Inflammatory macrophage treated with lipopolysaccharide for 1 hour (primary cell): ENCODE results near the gene TARS1.
"Not testable (repeated sequence)": the region's sequence is repeated elsewhere in the genome, so short reads cannot be mapped to it uniquely, and the experiment has no call there.

Experiments
- DNase-seq, 2 donors: peaks; one replicate each; pipeline ENCODE4 v3.0.0-alpha.2; 2020 to 2022

Gene TARS1

DNA sequence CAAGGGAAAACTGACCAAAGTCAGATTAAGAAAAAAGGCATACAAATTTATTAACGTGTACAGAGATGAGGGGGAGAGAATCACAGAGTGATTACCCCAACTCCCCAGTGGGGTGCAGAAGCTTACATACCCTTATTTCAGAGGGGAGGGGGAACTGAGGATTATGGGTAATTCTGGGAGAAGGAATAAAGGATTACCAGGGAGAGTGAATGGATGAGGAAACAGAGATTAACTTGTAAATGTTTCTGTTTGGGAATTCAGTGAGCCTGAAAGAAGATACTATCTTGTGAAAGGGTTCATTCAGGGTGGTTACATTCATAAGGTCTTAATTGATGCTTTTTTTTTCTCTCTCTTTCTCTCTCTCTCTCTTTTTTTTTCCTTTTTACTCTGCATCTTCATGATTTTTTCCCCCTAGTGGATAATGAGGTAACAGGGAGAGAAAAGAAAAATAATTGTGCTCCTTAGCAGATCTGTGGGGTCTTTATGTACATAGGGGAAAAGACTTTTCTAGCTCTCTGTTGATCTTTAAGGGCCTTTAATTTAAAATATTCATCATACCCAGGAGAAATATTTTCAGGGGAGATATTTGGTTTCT, 49.4 kb downstream of the TARS1 start:
- no peak for DNase-seq

DNA sequence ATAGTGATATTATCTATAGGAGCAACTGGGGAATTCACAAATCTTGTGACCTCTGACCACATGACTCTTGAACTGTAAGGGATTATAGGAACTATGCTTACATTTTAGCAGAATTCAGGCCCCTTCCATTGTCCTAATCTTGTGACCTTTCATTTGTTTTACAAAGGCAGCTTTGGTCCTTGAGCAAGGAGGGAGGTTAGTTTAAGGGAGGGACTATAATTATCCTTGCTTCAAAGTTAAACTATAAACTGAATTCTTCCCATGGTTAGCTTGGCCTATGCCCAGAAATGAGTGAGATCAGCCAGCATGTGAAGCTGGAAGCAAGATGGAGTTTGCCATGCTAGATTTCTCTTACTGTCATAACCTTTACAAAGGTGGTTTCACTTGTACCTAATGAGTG, 51.2 kb downstream of the TARS1 start:
- DNase-seq: no peak

DNA sequence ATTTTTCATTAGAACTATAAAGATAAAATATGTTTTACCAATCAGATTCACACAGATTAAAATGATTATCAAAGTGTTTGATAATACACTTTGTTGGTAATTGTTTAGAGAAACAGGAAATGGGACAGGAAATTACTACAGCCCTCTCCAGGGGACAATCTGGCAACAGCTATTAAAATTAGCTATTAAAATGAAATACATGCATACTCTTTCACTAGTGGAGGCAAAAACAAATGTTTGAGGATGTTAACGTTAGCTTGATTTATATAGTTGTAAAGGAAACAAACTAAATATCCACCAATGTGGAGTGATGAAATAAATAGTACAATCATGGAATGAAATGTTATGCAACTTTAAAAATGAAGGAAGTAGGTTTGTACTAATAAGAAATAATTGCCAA, 53.7 kb downstream of the TARS1 start:
- peak in 1 of 2 donors; percentile 10 for DNase-seq

DNA sequence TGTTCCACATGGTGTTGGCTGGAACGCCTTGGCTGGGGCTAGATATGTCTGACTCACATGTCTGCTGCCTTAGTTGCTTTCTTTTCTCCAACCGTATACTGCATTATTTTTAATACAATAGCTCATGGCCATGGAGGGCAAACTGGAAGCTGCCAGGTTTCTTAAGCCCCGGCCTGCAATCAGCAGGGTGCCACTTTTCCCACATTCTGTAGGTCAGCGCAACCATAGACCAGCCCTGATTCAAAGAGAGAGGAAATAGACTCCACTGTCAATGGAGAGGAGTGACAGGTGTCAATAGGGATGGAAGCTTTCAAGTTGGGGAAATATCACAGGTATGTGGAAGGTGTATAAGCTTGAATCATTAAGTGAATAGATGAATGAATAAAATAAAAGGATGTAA, 60.5 kb downstream of the TARS1 start:
- DNase-seq: no peak

DNA sequence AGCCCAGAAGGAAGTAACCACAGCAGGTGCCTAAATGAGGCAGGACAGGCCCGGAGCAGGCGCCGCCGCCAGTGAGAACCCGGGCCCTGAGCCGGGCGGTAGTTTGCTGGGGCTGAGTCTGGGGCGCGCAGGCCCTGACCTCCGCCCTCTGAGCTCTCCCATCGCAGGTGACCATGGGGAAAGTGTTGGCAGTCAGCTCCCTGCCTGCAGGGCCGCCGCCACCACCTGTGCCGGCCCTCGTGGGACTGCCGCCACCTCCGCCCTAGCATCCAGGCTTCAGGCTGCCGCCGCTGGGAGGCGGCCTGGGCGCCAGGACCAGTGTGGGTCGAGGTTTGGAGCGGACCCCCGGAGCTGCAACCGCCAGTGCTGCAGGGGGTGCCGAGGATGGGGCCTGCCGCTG, 61.1 kb downstream of the TARS1 start:
- no peak for DNase-seq

DNA sequence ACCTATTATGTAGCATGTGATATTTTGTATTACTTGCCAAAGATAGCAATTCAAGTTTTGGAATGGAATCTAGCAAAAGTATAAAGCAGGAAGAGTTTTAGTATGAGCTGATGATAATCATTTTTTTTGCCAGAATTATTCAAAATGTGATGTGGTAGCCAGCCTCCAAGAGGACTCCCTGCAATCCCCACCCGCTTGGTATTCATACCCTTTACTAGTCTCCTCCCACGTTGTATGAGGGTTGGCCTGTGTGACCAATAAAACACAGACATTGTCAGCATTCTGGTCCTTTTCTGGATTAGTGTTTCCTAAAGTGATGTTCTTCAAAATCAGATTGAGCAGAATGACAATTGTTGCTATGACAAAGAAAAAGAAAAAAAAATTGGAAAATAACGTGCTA, 63.8 kb downstream of the TARS1 start:
- no peak for DNase-seq

DNA sequence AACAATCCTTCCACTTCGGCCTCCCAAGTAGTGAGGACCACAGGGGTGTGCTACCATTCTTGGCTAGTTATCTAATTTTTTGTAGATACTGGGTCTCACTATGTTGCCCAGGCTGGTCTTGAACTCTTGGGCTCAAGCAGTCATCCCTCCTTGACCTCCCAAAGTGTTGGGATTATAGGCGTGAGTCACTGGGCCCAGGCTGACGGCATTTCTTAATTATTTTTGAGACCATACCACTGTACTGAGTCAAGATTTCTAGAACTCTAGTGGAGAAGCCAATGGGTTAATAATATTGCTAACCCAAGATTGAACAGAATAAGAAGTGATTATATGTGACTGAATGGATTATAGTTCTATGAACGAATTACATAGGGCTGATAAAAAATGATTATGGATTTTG, 66.7 kb downstream of the TARS1 start:
- DNase-seq: no peak

DNA sequence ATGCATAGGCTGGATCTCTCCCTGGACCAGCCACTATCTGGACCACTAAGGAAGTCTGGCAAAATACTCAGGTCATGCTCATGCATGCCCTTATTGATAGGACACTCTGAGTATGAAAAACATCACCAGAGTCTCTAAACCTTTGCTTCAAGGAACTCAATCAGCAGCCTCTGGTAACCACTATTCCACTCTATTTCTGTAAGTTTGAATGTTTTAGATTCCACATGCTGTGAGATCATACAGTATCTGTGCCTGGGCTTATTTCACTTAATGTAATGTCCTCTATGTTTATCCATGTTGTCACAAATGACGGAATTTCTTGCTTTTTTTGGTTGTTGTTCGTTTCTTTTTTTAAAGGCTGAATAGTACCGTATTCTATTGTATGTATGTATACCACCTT, 68.3 kb downstream of the TARS1 start:
- DNase-seq: no peak

DNA sequence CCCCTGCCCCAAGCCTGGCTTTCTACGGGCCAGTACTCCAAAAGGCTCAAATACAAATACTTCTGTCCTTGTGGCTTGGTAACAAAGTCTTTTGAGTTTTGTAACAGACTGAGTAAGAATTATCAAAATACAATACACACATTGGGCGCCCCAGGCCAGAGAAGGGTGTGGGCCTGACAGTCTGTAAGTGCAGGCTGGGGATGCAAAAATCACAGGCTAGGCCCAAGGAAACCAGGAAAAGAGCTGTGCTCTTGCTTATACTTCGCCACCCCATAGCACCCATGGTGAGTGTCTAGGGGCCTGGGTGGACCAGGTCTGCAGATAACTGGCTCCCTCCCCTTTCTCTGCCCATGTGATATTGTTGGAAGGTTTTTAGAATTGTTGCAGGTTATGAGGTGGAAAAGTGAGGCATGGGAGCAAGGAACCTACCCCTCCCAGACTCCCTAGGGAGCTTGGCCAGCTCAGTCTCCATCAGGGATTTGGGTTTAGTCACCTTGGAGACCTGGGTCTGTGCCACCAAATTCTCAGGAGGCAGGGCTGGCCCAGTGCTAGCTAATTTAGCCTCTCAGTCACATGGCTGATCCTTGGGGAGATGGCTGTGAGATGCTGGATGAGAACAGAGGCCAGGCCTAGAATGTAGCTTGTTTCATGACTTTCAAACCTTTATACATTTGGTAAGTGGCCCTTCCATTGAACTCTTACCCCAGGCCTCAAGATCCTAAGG, 72.9 kb downstream of the TARS1 start:
- no peak for DNase-seq

DNA sequence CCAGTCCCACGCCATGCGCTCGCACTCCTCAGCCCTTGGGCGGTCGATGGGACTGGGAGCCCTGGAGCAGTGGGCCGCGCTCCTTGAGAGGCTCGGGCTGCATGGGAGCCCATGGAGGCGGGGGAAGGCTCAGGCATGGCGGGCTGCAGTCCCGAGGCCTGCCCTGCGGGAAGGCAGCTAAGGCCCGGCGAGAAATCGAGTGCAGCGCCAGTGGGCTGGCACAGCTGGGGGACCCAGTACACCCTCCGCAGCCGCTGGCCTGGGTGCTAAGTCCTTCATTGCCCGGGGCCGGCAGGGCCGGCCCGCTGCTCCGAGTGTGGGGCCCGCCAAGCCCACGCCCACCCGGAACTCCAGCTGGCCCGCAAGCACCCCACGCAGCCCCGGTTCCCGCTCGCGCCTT, 74.6 kb downstream of the TARS1 start:
- DNase-seq: not testable (repeated sequence)

DNA sequence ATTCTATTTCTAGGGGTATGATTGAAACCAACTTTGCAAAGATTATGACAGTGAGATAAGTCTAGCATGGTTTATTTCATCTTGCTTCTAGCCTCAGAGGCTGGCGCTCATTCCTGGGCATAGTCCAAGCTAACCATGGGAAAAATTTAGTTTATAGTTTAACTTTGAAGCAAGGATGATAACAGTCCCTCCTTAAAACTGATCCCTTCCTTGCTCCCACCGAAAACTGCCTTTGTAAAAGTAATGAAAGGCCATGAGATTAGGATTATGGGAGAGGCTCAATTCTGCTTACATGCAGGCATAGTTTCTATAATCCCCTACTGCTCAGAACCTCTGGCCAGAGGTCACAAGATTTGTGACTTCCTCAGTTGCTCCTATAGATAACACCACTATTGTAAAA, 75.7 kb downstream of the TARS1 start:
- DNase-seq: no peak
